Activated CD4-positive, alpha-beta T cell treated with anti-CD3 and anti-CD28 coated beads, Interleukin-2, amount 50 U/mL, for 1 hour (primary cell): Measurements from ENCODE around the gene PLPP1.

Experiments used
- DNase-seq: peaks from one replicate; pipeline ENCODE4 v3.0.0-alpha.2; 2020

Gene PLPP1

DNA sequence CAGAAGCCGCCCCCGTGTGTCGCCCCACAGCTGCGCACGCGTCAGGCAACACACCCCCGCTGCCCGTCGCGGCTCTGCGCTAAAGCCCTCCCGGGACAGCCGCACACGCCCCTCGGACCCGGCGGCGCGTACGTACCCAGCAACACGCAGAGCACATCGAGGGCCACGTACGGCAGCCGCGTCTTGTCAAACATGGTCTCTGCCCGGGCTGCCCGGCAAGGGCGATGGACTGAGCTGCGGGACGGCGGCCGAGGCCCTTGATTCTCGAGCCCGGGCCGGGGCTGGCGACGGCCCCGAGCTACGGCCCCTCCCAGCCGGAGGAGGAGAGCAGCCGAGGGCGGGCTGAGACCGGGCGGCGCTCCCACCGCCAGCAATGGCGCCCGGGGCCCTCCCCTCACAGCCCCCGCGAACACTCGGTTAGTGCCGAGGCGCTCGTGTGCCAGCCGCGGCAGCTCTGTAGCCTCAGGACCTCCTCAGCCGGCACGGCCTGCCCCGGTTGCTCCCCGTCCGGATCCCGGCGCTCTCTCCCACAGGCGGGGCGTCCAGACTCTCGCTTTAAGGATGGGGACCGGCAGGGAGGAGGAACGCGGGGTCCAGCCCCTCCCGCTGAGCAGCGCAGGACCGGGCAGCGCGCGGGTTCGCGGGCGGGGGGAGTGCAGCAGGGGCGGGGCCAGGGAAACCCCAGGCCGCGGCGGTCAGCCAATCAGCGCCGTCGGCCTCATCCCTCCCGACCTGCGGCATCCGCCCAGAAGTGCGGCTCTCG is at the start of gene PLPP1:
PLPP1 (minus strand) TSS at position 529 of the 763 bp plus-strand sequence; CDS start at position 194, 335 bp downstream.
- DNase-seq: peak; percentile 75

DNA sequence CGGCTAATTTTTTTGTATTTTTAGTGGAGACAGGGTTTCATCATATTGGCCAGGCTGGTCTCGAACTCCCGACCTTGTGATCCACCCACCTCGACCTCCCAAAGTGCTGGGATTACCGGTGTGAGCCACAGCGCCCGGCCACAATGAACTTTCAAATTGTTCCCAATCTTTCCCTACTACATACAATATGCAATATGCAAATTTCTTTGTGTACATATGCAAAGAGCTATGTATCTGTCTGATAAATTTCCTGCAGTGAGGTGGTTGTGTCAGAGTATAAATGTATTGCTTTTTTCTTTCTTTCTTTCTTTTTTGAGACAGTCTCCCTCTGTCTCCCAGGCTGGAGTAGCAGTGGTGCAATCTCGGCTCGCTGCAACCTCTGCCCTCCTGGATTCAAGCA is 48.8 kb upstream of the PLPP1 start:
- DNase-seq: no peak

DNA sequence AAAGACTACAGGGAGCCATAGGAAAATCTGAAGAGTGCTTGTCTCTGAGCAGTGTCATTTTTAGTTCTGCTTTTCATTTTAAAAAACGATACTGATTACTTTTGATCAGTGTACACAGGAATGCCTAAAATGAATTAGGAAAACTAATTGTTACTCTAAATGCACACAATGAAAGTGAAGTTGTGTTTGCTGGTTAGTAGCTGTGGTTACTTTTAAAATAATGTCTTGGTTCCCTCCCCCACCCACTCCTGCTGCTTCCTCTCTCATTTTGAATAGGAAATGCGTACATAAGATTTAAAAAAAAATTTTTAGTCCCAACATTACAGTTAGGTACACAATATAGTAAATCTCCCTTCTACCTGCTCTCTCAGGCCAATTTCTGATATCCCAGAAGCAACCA is 47.5 kb upstream of the PLPP1 start:
- no peak for DNase-seq

DNA sequence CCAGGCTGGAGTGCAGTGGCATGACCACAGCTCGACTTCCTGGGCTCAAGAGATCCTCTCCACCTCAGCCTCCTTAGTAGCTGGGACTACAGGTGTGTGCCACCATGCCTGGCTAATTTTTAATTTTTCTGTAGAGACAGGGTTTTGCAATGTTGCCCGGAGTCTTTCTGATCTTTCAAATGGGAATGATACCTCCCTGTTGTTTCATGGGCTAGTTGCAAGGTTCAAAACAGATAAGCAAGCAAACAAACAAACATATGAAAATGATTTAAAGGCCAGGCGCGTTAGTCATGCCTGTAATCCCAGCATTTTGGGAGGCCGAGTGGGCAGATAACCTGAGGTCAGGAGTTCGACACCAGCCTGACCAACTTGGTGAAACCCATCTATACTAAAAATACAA is 45.3 kb upstream of the PLPP1 start:
- DNase-seq: no peak

DNA sequence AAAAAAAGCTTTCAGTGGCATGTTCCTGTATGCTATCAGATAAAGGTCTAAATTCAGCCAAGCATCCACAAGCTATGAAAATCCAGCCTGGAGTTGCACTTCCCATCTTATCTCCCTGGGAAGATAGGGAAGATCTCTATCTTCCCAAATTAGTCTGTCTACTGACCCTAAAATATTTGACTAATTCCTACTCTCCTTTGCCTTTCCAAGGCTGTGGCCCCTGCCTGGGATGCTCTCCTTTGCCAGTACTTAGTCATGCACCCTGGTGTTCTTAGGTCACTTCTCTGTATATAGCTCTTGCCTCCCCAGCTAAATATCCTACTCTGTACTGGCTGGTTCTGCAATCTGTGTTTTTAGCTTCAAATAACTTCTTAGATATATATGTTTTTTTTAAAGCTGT is 44.0 kb upstream of the PLPP1 start:
- DNase-seq: no peak

DNA sequence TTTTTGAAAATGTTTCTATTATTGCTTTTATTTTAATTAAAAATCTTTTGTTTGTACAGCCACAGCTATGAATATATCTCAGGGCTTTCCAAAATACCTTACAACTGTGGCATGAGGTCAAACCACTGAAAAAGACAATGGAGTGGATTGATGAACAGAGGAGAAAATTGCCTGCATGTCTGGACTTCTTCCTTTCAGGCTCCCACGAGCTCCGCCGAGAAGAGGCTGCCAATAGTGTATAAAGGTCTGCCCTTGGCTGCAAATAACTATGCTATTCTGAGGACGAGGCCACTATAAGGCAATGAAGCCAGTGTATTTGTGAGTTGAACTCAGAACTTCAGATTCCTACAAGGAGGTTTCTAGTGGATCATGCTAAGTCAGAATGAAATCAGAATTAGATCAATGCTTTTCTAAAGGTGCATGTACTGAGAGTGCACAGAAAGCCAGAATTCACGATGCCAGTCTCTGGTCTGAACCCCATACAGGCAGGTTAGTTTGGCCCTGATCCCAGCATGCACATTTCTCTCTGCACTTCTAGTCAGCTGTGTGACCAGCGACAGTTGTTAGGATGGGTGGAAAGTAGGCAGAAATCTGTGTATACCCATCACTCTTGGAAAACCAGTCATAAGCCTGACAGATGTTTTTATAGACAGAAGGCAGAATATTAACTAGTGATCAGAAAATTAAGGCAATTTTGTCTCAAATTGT is 42.7 kb upstream of the PLPP1 start:
- DNase-seq: no peak

DNA sequence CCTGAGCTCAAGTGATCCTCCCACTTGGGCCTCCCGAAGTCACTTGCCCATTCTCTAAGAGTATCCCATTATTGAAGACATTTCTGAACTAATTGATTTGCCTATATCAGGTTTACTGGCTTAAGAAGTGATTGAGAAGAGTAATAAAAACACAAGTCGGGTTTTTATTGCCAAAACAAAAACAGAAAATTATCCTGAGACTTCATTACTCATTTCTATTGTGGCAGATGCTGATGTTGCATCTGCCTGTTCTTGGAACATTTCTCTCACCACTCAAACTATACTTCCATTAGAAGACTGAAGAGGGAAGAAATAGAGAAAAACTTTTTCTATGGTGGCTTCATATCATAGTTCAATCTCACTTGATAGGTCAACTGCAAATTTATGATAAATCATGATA is 41.9 kb upstream of the PLPP1 start:
- no peak for DNase-seq

DNA sequence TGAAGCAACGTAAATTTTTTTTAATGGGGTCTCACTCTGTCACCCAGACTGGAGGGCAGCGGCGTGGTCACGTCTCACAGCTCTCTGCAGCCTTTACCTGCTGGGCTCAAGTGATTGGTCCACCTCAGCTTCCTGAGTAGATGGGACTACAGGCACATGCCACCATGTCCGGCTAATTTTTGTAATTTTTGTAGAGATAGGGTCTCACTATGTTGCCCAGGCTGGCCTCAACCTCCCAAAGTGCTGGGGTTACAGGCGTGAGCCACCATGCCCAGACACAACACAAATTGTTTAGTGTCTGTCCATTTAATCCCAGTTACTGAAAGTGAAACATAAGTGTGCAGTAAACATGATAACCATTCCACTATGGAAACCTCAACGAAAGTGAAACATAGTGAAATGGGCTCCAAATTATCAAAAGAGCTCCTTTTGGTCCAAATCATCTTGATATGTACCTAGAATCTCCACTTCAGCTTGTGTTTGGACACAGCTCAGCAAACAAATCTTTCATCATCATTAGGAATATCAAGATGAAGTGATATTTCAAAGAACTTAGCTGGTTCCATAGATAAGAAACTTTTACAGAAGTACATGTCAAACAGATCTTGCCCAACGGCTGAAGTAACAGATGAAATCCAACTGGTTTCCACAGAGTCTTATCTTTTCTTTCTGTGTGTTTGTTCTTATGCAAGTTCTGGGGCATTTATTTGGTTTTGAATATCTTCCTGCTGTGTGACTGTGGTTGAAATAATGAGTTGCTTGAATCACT is 41.2 kb upstream of the PLPP1 start:
- no peak for DNase-seq

DNA sequence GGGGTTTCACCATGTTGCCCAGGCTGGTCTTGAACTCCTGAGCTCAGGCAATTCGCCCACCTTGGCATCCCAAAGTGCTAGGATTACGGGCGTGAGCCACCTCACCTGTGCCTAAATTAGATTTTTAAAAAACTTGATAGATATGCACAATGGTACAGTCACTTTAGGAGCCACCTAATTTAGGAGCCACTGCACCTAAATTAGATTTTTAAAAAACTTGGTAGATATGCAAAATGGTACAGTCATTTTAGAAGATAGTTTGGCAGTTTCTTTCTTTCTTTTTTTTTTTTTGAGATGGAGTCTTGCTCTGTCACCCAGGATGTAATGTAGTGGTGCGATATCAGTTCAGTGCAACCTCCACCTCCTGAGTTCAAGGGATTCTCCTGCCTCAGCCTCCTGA is 37.8 kb upstream of the PLPP1 start:
- no peak for DNase-seq

DNA sequence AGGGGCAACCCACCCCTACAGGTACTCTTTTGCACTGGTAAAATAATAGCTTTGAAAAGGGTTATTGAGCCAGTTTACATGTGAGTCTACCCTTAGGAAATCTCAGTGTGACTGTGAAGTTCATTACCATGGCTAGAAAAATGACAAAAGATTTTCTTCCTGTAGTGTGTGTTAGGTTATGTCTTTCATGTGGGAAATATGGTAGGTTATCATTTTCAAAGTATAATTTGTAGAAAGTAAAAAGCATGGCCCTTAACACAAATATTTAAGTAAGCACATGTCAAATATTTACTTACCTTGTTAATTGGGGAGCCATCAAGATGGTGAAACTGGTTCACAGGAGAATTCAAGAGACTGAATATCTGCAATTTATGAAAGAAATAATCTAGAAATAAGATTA is 37.3 kb upstream of the PLPP1 start:
- DNase-seq: no peak

DNA sequence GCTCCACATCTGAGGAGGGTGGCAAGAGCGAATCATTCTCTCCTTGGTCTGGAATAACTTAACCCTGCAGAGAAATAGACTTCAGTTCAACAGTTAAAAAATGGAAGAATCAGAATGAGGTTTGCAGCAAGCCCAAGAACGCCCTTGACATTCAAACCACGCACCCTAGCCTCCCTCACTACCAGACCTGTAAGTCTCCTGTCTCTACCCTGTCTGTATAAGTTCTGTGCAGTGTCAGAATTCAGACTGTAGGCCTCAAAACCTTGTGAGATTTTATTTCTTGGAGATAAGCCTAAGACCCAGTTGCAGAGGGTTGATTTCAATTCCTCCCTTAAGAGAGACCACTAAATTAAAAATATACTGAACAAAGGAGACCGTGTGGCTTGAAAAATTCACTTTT is 35.8 kb upstream of the PLPP1 start:
- DNase-seq: no peak

DNA sequence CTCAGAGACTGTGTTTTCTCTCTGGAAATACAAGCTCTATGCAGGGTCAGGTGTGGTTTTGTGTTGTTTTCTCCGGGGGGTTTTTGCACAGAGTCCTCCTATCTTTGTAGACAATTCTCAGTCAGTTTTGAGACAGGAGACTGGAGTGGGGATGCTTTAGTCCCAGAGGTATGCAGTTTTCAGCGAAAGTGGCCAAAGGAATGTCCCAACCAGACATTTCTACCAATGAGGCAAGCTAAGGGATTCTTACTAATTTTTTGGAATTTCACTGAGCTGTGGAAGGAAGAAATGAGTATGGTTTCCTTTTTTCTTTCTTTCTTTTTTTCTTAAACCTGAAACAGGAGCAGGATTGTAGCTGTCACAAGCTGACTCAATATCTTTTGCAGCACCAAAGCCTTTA is 35.3 kb upstream of the PLPP1 start:
- DNase-seq: no peak

DNA sequence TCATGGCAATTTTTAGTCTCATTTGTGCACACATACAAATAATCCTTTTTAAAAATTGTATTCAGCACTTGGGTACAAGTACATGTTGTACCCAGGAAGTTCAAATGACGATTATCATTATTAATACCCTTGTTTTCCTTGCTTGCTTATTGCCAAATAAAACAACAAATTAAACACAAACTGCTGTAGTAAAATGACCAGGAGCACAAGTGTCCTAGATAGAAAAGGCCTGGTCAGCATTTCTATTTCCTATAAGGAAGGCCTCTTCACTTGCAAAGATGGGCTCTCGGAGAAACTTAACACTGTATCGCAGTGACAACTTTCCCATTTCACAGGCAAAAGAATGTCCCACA is 34.7 kb upstream of the PLPP1 start:
- DNase-seq: no peak

DNA sequence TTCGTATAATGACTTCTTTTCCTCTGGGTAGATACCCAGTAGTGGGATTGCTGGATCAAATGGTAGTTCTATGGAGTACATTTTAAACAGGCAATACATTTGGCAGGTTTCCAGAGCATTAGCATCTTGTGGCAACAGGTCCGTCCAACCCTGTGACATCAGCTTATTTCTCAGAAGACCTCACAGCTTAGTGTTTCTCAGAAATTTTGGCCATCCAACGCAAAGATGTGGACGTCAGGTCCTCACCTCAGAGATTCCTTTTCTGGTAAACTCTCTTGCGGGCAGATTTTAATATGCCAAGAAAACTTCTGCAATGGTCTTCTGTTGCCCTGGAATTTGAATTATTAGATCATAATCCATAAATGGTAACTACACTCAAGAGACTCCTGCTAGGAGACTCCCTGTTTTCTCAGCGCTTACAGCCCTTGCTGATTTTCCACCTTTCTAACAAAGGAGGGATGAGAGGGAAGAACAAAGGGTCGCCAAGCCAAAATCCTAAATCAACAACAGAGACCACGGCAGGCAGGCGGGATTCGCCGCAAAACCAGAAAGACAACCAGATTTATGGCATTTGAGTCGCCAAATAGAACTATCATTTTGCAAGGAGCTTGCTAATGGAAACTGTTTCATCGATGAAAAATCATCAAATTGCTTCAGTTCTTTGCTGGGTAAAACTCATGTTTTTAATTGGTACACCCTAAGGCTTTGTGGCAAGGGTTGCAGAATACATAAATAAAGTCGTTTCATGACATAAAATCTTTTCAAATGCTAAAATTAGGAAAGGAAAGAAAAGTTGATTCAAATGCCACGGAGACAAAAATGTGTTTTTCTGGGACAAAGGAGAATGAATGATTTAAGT is 34.1 kb upstream of the PLPP1 start:
- DNase-seq: no peak

DNA sequence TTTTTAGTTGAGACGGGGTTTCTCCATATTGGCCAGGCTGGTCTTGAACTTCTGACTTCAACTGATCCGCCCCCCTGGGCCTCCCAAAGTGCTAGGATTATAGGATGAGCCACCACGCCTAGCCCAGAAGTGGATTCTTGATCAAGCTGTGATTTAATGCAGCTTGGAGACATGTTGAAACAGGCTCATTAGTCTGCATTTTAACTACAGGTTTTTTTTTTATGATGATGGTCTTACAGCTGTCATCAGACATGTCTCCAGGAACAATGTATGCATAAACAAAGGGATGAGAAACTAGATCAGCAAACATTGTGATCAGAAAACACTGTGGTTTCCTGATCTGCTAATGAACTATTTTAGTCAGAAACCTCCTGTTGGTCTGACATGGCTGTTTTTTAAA is 30.0 kb upstream of the PLPP1 start:
- DNase-seq: no peak

DNA sequence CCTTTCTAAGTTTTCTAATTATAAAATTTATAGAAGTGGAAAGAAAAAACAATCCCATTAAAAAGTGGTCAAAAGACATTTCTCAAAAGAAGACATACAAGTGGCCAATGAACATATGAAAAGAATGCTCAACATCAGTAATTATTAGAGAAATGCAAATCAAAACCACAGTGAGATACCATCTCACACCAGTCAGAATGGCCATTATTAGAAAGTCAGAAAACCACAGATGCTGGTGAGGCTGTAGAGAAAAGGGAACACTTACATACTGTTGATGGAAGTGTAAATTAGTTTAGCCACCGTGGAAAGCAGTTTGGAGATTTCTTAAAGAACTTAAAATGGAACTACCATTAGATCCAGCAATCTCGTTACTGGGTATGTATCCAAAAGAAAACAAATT is 23.7 kb upstream of the PLPP1 start:
- DNase-seq: no peak

DNA sequence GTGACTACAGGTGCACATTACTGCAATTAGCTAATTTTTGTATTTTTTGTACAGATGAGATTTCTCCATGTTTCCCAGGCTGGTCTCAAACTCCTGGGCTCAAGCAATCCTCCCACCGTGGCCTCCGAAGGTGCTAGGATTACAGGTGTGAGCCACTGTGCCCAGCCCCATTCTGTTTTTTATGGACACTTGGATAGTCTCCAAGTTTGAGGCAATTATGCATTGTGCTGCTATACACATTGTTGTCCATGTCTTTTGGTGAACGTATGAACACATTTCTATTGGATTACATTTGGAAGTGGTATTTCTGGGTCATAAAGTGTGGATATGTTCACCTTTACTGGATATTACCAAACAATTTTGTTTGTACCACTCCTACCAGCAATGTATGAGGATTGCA is 22.4 kb upstream of the PLPP1 start:
- no peak for DNase-seq

DNA sequence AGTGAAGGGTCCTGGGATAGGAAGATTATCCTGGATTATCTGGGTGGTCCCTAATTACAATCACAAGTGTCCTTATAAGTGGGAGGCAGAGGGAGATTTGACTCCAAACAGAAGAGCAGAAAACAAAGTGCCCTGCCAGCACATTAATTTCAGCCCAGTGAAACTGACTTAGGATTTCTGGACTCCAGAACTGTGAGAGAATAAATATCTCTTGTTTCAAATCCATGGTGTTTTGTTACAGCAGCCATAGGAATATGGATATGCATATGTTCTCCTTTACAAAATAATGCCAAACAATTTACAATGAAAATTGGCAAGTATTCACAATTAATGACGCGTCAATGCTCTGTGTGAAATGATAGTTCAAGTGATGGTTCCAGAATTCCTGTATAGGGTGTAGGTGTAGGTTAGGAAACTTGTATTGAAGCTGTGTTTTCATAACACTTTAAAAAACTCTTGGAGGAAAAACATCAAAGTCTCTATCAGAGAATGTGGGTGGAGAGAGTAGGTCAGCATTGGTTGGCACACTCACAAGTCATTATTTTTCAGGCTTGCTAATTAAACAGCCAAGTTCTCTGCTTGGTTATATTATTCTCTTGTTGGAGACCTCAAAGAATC is 19.9 kb upstream of the PLPP1 start:
- no peak for DNase-seq

DNA sequence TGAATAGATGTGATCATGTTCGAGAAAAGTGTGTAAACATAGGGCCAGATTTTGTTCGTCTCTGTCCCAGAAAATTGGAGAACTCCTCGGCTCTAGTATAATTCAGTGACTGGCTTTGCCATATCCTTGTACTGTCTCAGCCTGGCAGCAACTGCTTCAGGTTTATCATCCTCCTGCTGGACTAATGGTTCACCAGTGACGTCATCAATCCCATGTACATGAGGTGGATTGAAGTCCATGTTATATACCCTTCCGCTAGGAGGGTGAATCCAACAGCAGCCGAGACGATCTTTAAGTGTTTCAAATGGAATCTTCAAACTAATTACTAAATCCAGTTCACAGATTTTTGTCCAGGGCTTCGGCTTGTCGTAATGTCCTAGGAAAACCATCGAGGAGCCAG is 17.1 kb upstream of the PLPP1 start:
- no peak for DNase-seq

DNA sequence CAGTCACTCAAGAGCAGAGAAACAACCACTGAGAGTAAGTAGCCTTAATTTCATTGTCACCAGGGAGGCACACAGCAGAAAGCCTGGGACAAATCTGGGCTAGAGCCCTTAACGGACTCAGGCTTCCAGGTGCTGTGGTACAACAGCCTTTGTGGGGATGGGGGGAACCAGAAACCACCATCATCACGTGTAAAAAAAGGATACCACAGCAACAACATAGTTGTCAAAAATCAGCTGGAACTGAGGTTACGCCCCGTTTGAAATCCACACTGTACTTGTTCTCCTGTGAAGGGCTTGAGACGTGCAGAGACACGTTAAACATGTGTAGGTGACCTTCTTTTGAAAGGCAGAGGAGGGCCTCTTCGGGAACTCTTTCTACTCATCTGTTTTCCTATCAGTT is 16.6 kb upstream of the PLPP1 start:
- no peak for DNase-seq

DNA sequence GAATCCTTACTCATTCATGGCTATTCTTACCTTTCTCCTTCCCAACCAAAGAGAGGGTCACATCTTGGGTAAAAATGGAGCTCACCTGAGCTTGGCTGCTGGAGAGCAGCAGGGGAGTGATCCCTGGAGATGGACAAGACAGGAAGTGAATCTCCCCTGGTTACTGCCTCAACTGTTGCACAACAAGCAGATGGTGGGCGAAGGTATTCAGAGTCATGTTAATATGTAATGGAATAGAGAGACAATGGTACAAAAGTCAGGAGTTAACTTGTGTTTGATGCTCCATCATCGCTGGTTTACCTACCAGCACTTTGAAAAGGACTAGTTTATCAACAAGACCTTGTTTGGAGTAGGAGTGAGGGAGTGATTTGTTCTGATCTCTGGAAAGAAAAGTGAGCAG is 13.0 kb upstream of the PLPP1 start:
- DNase-seq: no peak

DNA sequence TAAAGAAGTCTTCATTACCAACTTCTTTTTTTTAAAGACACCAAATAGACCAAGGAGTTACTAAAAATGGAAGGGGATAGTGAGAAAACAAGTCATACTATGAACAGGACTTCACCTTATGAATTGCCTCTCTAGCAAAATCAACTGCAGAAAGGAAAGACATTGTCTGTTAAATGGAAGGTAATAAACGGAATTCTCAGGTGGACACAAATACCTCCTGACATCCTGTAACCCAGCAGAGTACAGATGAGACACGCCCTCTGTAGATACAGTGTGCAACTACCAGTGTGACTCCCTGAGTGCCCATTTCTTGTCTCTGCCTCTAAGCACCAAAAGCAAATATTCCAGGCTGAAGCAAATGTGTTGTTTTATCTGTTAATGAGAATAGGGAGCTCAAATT is 12.2 kb upstream of the PLPP1 start:
- DNase-seq: no peak

DNA sequence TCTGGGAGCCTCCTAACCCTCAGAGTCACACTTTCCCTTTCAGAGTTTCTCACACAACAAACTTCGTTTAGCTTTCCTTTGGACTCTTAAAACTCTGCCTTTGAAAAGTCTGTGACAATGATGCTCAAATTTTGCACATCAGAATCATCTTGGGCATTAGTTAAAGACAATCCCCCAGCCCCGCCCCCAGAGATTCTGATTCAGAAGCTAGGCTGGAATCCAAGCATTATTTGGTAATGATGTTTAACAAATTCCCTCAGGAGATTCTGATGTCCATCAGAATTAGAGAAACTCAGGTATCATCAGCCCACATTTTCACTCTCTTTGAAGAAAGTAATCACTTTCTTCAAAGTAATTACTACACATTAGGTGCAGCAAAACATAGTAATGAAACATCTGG is 9.6 kb upstream of the PLPP1 start:
- DNase-seq: no peak
